ENCODE results near the gene NPB. TPM values are rescaled to one million over a fixed set of nuclear protein-coding genes. Genes with fewer than 3 reads are reported as not detected.
"Not testable (repeated sequence)": the region's sequence is repeated elsewhere in the genome, so short reads cannot be mapped to it uniquely, and the experiment has no call there.

NPB gene
- total RNA-seq, 1 donor from 2014 or later = 0.96 TPM

DNA sequence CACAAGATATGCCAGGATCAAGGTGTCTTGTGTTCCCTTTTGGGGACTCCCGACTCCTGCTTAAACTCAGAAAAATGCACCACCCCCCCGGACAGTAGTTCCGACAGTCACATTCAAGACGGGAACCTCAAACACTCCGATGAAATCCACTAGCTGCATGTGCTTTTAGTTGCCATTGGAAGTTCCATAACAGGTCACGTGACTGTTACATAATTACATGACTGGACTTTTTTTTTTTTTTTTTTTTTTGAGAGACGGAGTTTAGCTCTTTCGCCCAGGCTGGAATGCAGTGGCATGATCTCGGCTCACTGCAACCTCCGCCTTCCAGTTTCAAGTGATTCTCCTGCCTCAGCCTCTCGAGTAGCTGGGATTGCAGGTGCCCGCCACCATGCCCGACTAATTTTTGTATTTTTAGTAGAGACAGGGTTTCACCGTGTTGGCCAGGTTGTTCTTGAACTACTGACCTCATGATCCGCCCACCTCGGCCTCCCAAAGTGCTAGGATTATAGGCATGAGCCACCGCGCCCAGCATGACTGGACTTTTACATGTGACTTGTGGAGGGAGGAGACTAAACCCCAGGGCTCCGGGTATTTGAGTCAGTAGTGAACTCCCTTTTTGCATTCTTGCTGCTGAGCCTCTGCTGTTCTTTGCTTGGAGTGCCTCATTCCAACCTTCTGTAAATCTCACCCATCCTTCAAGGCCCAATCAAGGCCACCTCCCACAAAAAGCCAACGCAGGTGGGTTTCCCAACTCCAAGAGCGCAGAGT lies 14.4 kb downstream of the NPB start:
- Mint-ChIP-seq H3K27ac (ENCODE audit: unreplicated experiment) (peak overlapping the region; percentile 25), H3K36me3 (ENCODE audit: unreplicated experiment) (peaks cover 5% of the 10 kb centered on the region), H3K27me3 (ENCODE audit: unreplicated experiment) (peaks cover 4% of the 10 kb centered on the region), H3K4me1 (ENCODE audit: low read depth, unreplicated experiment) (peaks cover 15% of the 10 kb centered on the region), H3K4me3 (ENCODE audit: unreplicated experiment) (peak overlapping the region; percentile 87), H3K9me3 (ENCODE audit: unreplicated experiment) (peaks cover 7% of the 10 kb centered on the region)
- no peak for DNase-seq
- TF ChIP-seq, protein P1, sequence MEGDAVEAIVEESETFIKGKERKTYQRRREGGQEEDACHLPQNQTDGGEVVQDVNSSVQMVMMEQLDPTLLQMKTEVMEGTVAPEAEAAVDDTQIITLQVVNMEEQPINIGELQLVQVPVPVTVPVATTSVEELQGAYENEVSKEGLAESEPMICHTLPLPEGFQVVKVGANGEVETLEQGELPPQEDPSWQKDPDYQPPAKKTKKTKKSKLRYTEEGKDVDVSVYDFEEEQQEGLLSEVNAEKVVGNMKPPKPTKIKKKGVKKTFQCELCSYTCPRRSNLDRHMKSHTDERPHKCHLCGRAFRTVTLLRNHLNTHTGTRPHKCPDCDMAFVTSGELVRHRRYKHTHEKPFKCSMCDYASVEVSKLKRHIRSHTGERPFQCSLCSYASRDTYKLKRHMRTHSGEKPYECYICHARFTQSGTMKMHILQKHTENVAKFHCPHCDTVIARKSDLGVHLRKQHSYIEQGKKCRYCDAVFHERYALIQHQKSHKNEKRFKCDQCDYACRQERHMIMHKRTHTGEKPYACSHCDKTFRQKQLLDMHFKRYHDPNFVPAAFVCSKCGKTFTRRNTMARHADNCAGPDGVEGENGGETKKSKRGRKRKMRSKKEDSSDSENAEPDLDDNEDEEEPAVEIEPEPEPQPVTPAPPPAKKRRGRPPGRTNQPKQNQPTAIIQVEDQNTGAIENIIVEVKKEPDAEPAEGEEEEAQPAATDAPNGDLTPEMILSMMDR (IDR thresholded peaks at IDR 0.05; ENCODE audit: partially characterized antibody, unreplicated experiment) = no peak

DNA sequence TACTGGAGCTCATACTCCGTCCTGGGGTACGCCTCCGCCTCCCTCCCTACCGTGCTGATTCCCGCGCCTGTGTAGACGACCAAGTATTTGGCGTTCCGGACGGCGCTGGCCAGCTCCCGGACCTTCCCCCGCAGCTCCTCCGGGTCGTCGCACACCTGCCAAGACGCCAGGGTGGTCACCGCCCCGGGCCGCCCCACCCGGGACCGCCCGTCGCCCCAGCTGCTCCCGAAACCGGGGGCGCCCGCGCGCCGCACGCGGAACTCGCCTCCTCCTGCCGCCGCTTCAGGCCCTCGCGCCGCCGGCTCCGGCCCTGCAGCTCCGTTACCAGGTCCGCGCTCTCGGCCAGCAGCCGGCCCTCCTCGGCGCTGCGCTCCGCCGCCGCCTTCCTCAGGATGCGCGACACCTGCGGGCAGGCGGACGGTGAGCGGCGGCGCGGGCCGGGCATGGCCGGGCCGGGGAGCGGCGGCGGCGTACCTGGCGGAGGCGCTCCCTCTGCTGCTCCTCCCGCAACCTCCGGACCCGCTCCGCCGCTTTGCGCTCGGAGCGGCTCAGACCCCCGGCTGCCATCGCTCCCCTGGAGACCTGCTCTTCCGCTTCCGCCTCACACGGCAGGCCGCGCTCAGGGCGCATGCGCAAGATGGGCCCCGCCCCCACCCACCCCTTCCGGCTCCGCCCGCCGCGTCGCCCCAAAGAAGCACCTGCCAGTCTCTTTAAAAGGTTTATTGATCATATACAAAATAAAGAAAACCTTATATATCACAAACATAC lies 15.7 kb downstream of the NPB start, which contains the start of gene SIRT7:
TSS of gene SIRT7 (minus strand) at position 612 of the 768 bp plus-strand sequence. CDS start at position 567, 45 bp downstream.
- Mint-ChIP-seq H3K27ac (ENCODE audit: unreplicated experiment) (peak within 1 kb of the TSS; percentile 48), H3K4me1 (ENCODE audit: low read depth, unreplicated experiment) (peaks cover 17% of the 10 kb centered on the region)
- TF ChIP-seq, protein P1 (IDR thresholded peaks at IDR 0.05; ENCODE audit: partially characterized antibody, unreplicated experiment) = no peak

DNA sequence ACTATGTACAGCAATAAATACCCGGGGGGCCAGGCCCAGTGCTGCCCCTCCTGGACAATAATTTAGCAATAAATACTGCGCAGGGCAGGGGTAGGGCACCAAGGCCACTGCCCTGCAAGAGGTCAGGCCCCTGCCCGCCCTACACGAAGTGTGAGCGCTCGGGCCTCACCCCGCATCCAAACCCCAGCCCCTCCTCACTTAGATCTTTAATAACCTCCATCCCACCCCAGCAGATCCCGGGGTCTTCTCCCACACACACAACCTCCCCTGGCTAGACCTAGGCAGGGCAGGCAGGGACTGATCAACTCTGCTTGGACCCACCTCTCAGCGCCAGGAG lies 16.3 kb downstream of the NPB start:
- H3K27me3 Mint-ChIP-seq (ENCODE audit: unreplicated experiment); H3K36me3 Mint-ChIP-seq (ENCODE audit: unreplicated experiment); H3K9me3 Mint-ChIP-seq (ENCODE audit: unreplicated experiment); DNase-seq: not testable (repeated sequence)
- Mint-ChIP-seq H3K4me1 (ENCODE audit: low read depth, unreplicated experiment) (peaks cover 19% of the 10 kb centered on the region), H3K27ac (ENCODE audit: unreplicated experiment) (peak overlapping the region; percentile 48), H3K4me3 (ENCODE audit: unreplicated experiment) (peak overlapping the region; percentile 75)
- TF ChIP-seq, protein P1 (IDR thresholded peaks at IDR 0.05; ENCODE audit: partially characterized antibody, unreplicated experiment) = peak; percentile 13

More for the DNA sequence above, 15.7 kb downstream of the NPB start, which contains the start of gene SIRT7:
- peak within 1 kb of the TSS; percentile 87 for H3K4me3 Mint-ChIP-seq (ENCODE audit: unreplicated experiment)
- peaks cover 5% of the 10 kb centered on the region for H3K9me3 Mint-ChIP-seq (ENCODE audit: unreplicated experiment)
- peaks cover 5% of the 10 kb centered on the region for H3K36me3 Mint-ChIP-seq (ENCODE audit: unreplicated experiment)
- DNase-seq = peak; percentile 84
- peaks cover 4% of the 10 kb centered on the region for H3K27me3 Mint-ChIP-seq (ENCODE audit: unreplicated experiment)

DNA sequence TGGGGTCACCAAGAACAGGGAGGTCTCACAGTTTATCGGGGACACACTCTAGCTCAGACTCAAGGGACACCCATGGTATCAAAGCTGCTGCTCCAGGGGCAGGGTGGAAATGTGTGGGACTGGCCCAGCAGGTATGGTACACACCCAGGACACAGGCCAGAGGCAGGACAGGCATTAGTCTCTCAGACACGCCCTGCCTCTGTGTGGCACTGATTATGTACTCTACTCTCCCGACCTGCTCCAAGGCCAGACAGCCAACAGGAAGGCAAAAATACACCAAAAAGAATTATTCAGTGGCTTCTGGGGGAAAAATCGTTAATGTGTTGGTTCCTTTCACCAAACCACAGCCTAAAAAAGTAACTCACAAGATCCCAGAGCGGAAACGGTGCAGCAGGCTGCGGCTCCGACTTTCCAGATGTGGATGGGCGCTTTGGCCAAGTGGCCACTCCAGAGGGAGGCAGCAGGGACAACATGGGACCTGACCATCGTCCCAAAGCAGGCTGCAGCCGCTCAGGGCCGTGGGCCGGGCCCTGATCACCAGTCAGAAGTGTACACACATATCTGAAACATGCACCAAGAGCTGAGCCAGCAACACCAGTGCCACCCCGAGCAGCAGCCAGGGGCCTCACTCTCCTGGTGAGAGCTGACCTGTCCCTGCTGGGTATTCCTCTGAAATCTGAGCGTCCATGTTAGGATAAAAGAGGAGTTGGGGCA lies 17.0 kb downstream of the NPB start:
- H3K27ac Mint-ChIP-seq (ENCODE audit: unreplicated experiment) = peak overlapping the region; percentile 15
- TF ChIP-seq, protein P1 (IDR thresholded peaks at IDR 0.05; ENCODE audit: partially characterized antibody, unreplicated experiment) = no peak
- peaks cover 5% of the 10 kb centered on the region for H3K36me3 Mint-ChIP-seq (ENCODE audit: unreplicated experiment)
- H3K4me3 Mint-ChIP-seq (ENCODE audit: unreplicated experiment) = no peak overlapping the region
- DNase-seq = no peak
- H3K9me3 Mint-ChIP-seq (ENCODE audit: unreplicated experiment) = peaks cover 2% of the 10 kb centered on the region
- H3K27me3 Mint-ChIP-seq (ENCODE audit: unreplicated experiment) = peaks cover 4% of the 10 kb centered on the region
- H3K4me1 Mint-ChIP-seq (ENCODE audit: low read depth, unreplicated experiment) = peaks cover 20% of the 10 kb centered on the region
